Measurements from ENCODE around the gene APOBEC3F. TPM values are rescaled to one million over a fixed set of nuclear protein-coding genes. Genes with fewer than 3 reads are reported as not detected.
"Not testable (repeated sequence)": the region's sequence is repeated elsewhere in the genome, so short reads cannot be mapped to it uniquely, and the experiment has no call there.

The APOBEC3F gene
- total RNA-seq, 1 experiment from 2014 or later, result 28.3 TPM

DNA sequence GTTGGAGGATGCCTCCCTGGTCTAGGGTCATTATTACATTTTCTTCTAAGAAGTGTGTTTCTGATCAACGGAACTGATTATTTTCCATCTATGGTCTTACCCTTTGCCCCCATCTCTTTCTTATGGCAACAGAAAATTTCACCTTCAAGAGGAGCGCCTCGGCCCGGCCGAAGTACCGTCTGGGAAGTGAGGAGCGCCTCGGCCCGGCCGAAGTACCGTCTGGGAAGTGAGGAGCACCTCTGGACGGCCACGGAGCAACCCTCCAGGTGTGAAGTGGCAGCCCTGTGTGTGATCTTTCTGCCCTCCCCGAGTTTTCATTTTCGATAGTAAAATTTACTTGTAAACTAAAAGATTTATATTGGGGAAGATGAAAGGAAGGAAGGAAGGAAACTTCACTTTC lies 29.7 kb upstream of the APOBEC3F start:
- no peak for DNase-seq
- TF ChIP-seq, protein P1, sequence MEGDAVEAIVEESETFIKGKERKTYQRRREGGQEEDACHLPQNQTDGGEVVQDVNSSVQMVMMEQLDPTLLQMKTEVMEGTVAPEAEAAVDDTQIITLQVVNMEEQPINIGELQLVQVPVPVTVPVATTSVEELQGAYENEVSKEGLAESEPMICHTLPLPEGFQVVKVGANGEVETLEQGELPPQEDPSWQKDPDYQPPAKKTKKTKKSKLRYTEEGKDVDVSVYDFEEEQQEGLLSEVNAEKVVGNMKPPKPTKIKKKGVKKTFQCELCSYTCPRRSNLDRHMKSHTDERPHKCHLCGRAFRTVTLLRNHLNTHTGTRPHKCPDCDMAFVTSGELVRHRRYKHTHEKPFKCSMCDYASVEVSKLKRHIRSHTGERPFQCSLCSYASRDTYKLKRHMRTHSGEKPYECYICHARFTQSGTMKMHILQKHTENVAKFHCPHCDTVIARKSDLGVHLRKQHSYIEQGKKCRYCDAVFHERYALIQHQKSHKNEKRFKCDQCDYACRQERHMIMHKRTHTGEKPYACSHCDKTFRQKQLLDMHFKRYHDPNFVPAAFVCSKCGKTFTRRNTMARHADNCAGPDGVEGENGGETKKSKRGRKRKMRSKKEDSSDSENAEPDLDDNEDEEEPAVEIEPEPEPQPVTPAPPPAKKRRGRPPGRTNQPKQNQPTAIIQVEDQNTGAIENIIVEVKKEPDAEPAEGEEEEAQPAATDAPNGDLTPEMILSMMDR (conservative IDR thresholded peaks at IDR 0.05), result no peak
- TF ChIP-seq EZH2 (IDR thresholded peaks at IDR 0.05; ENCODE audit: low read depth), result no peak
- Histone ChIP-seq H3K79me2 (ENCODE audit: low read depth) (peaks cover 16% of the 10 kb centered on the region), H3K27me3 (ENCODE audit: insufficient read depth, low read depth) (no peaks in the 10 kb centered on the region), H2AFZ (no peak overlapping the region), H3K4me3 (no peak overlapping the region), H3K4me2 (no peak overlapping the region), H3F3A (ENCODE audit: insufficient read depth, low read depth) (peaks cover 11% of the 10 kb centered on the region; the same call in 1 of the 2 replicates), H3K36me3 (ENCODE audit: low read depth) (no peaks in the 10 kb centered on the region), H3K4me1 (replicated peaks; ENCODE audit: insufficient read depth) (peaks cover 18% of the 10 kb centered on the region), H4K20me1 (ENCODE audit: insufficient read depth) (no peaks in the 10 kb centered on the region), H3K9me3 (ENCODE audit: insufficient read depth, low read depth) (no peaks in the 10 kb centered on the region), H3K27ac (no peak overlapping the region), H3K9me2 (ENCODE audit: insufficient read depth) (no peaks in the 10 kb centered on the region)
- POLR2A ChIA-PET (ENCODE audit: unreplicated experiment), result no interaction called here
- CTCF ChIA-PET, result no interaction called here
- no TSS peak for BruUV-seq (replicated peaks)
- intact Hi-C loops (cut with micrococcal nuclease; ENCODE audit: unreplicated experiment), result loop anchor here (5.0 kb wide), 1 partner anchor 36 kb away; no protein-coding TSS in a partner anchor

DNA sequence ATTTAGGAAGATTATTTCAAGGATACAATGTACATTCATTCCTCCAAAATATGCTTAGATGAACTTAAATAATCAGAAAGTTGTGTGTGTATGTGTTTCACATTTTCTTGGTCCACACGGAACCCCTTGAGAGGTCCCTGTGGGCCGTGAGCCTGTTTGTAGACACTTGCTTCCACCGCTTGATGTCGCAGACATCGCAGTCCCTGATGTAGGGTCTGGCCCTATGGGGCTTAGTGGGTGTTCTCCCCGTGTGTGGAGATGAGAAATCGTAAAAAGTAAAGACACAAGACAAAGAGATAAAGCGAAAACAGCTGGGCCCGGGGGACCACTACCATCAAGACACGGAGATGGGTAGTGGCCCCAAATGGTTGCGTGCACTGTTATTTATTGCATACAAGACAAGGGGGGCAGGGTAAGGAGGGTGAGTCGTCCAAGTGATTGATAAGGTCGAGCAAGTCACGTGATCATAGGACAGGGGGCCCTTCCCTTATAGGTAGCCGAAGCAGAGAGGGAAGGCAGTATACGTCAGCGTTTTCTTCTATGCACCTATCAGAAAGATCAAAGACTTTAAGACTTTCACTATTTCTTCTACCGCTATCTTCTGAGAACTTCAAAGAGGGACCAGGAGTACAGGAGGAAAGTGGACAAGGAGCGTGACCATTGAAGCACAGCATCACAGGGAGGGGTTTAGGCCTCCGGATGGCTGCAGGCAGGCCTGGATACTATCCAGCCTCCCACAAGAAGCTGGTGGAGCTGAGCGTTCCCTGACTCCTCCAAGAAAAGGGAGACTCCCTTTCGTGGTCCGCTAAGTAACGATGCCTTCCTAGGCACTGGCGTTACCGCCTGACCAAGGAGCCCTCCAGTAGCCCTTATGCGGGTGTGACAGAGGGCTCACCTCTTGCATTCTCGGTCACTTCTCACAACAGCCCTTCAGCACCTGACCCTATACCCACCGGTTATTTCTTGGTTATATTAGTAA lies 27.8 kb upstream of the APOBEC3F start:
- Histone ChIP-seq H3K79me2 (ENCODE audit: low read depth) (peaks cover 31% of the 10 kb centered on the region), H3K27ac (no peak overlapping the region), H2AFZ (no peak overlapping the region), H3K9me2 (ENCODE audit: insufficient read depth) (no peaks in the 10 kb centered on the region), H3K36me3 (ENCODE audit: low read depth) (peaks cover 13% of the 10 kb centered on the region), H3K4me3 (no peak overlapping the region), H3K27me3 (ENCODE audit: insufficient read depth, low read depth) (no peaks in the 10 kb centered on the region), H3K9me3 (ENCODE audit: insufficient read depth, low read depth) (no peaks in the 10 kb centered on the region), H3F3A (ENCODE audit: insufficient read depth, low read depth) (peaks cover 7% of the 10 kb centered on the region; the same call in 1 of the 2 replicates), H3K4me2 (no peak overlapping the region), H3K4me1 (replicated peaks; ENCODE audit: insufficient read depth) (peaks cover 27% of the 10 kb centered on the region), H4K20me1 (ENCODE audit: insufficient read depth) (no peaks in the 10 kb centered on the region)
- ChIA-PET POLR2A (ENCODE audit: unreplicated experiment) (no interaction called here), CTCF (no interaction called here)
- no peak for DNase-seq
- no TSS peak for BruUV-seq (replicated peaks)
- intact Hi-C loops (cut with micrococcal nuclease; ENCODE audit: unreplicated experiment), result loop anchor here (5.0 kb wide), 1 partner anchor 34 kb away; no protein-coding TSS in a partner anchor
- TF ChIP-seq, protein P1 (conservative IDR thresholded peaks at IDR 0.05), result no peak
- TF ChIP-seq EZH2 (IDR thresholded peaks at IDR 0.05; ENCODE audit: low read depth), result no peak

DNA sequence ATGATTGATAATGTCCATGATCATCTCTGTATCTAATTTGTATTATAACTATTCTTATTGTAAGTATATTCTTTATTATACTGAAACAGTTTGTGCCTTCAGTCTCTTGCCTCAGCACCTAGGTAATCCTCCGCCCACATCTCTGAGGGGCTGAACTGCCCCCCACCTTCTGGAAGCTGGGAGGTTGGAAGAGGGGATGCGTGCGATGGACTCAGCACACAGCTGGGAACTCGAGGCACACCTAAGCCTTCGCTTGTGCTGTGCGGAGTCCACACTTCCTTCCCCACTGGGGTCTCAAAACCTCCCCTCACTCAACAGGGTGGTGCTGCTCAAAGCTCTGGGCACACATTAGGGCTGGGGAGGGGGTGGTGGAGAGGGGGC lies 27.1 kb upstream of the APOBEC3F start:
- intact Hi-C loops (cut with micrococcal nuclease; ENCODE audit: unreplicated experiment), result loop anchor here (5.0 kb wide), 1 partner anchor 34 kb away; no protein-coding TSS in a partner anchor
- CTCF ChIA-PET; H3K9me2 ChIP-seq (ENCODE audit: insufficient read depth); H4K20me1 ChIP-seq (ENCODE audit: insufficient read depth); H3K9me3 ChIP-seq (ENCODE audit: insufficient read depth, low read depth); H3K27me3 ChIP-seq (ENCODE audit: insufficient read depth, low read depth); BruUV-seq (replicated peaks); DNase-seq; POLR2A ChIA-PET (ENCODE audit: unreplicated experiment): not testable (repeated sequence)
- Histone ChIP-seq H2AFZ (peak overlapping the region; percentile 63), H3K79me2 (ENCODE audit: low read depth) (peaks cover 31% of the 10 kb centered on the region), H3K4me2 (peak overlapping the region; percentile 74), H3K4me3 (peak overlapping the region; percentile 77; the same call in 1 of the 2 replicates), H3F3A (ENCODE audit: insufficient read depth, low read depth) (peaks cover 12% of the 10 kb centered on the region; the same call in 1 of the 2 replicates), H3K36me3 (ENCODE audit: low read depth) (peaks cover 19% of the 10 kb centered on the region), H3K27ac (peak overlapping the region; percentile 65), H3K4me1 (replicated peaks; ENCODE audit: insufficient read depth) (peaks cover 27% of the 10 kb centered on the region)

Data from PC-9 (cell line).